ENCODE data around the gene RNF41.
"Not testable (repeated sequence)": the region's sequence is repeated elsewhere in the genome, so short reads cannot be mapped to it uniquely, and the experiment has no call there.

RNF41 gene

GRCh38 chr12:56221757-56222530 lies at the start of gene RNF41:
Gene RNF41, minus strand, starts transcription at chr12:56221922. Its CDS starts 7,875 bp downstream, at chr12:56214047.
- peak; percentile 91 for DNase-seq

- DNase-seq: no peak
Observed at GRCh38 chr12:56271031-56271430, 49.3 kb upstream of the RNF41 start.

- DNase-seq: peak; percentile 7
Observed at GRCh38 chr12:56267443-56268071, 45.8 kb upstream of the RNF41 start.

GRCh38 chr12:56266693-56267442 lies 45.1 kb upstream of the RNF41 start, which contains the start of gene COQ10A:
Gene COQ10A, plus strand, starts transcription at chr12:56266942. Its CDS starts 177 bp downstream, at chr12:56267119.
- DNase-seq: peak; percentile 83

GRCh38 chr12:56266068-56266692 lies 44.5 kb upstream of the RNF41 start:
- DNase-seq: not testable (repeated sequence)

GRCh38 chr12:56262955-56263354 lies 41.2 kb upstream of the RNF41 start:
- not testable (repeated sequence) for DNase-seq

GRCh38 chr12:56261503-56262232 lies 39.9 kb upstream of the RNF41 start:
- no peak for DNase-seq

GRCh38 chr12:56260921-56261320 lies 39.2 kb upstream of the RNF41 start:
- DNase-seq: no peak

- no peak for DNase-seq
Observed at GRCh38 chr12:56260380-56260779, 38.7 kb upstream of the RNF41 start.

GRCh38 chr12:56258820-56259183 lies 37.1 kb upstream of the RNF41 start:
- no peak for DNase-seq

- DNase-seq: peak; percentile 84
Observed at GRCh38 chr12:56258068-56258819, 36.5 kb upstream of the RNF41 start, which contains the start of gene ANKRD52. Gene ANKRD52, minus strand, starts transcription at chr12:56258384. Its CDS starts 115 bp downstream, at chr12:56258269.

GRCh38 chr12:56257491-56258067 lies 35.9 kb upstream of the RNF41 start:
- no peak for DNase-seq

- DNase-seq: no peak
Observed at GRCh38 chr12:56257071-56257470, 35.3 kb upstream of the RNF41 start.

- DNase-seq: no peak
Observed at GRCh38 chr12:56256326-56256960, 34.7 kb upstream of the RNF41 start.

- DNase-seq: no peak
Observed at GRCh38 chr12:56255671-56256070, 33.9 kb upstream of the RNF41 start.

GRCh38 chr12:56253091-56253490 lies 31.4 kb upstream of the RNF41 start:
- no peak for DNase-seq

- DNase-seq: no peak
Observed at GRCh38 chr12:56252649-56253048, 30.9 kb upstream of the RNF41 start.

- DNase-seq: no peak
Observed at GRCh38 chr12:56248711-56249110, 27.0 kb upstream of the RNF41 start.

- no peak for DNase-seq
Observed at GRCh38 chr12:56247923-56248322, 26.2 kb upstream of the RNF41 start.

- no peak for DNase-seq
Observed at GRCh38 chr12:56244494-56244893, 22.8 kb upstream of the RNF41 start.

- no peak for DNase-seq
Observed at GRCh38 chr12:56243731-56244181, 22.0 kb upstream of the RNF41 start.
